Pancreas (tissue), 10 donors: ENCODE results near the gene CYP27B1. TPM values are rescaled to one million over a fixed set of nuclear protein-coding genes. Genes with fewer than 3 reads are reported as not detected.

Source experiments
- ATAC-seq, 4 donors: fragments of 200-7000 bp; cut with Tn5 transposase; one replicate each; pipeline versions ENCODE4 v1.8.0 to v1.9.1; 2020; ENCODE audit warnings: mild to moderate bottlenecking in 4 of 4, moderate library complexity in 4 of 4
- DNase-seq, 6 donors: peaks; one replicate each; pipeline ENCODE4 v3.0.0-alpha.2; 2020
- FAIRE-seq: peaks from 2 replicates; lab custom pipeline; 2012; peaks lifted over from hg19 to GRCh38; lab: Jason Lieb, UNC
- H3K27ac ChIP-seq, 4 donors: fragments of 200-600 bp; sonication (generic); 1 replicate in 3 of 4; 2 replicates in 1 of 4; pipeline versions ENCODE4 v1.5.0 to v1.8.0; 2020
- H3K27me3 ChIP-seq, 4 donors: fragments of 200-600 bp; one replicate each; pipeline ENCODE4 v1.8.0; 2021
- H3K36me3 ChIP-seq, 3 donors: fragments of 200-600 bp; sonication (generic) in 1 of 3; one replicate each; pipeline versions ENCODE4 v1.5.0 to v1.8.0; 2020 to 2021
- H3K4me1 ChIP-seq, 3 donors: fragments of 200-600 bp; one replicate each; pipeline ENCODE4 v1.8.0; 2021
- H3K4me3 ChIP-seq, 4 donors: fragments of 200-600 bp; sonication (generic) in 2 of 4; one replicate each; pipeline versions ENCODE4 v1.5.0 to v1.8.0; 2020 to 2021
- H3K9me3 ChIP-seq, 4 donors: fragments of 200-600 bp; one replicate each; pipeline ENCODE4 v1.8.0; 2021
- CTCF ChIP-seq, 4 donors: fragments of 200-600 bp; sonication (generic) in 3 of 4; IDR thresholded peaks; one replicate each; pipeline versions ENCODE4 v1.5.0 to v1.8.0; 2021; ENCODE audit warnings: antibody characterized with exemption in 4 of 4
- whole genome bisulfite sequencing, 2 donors: extraction: QIAGEN DNeasy Blood & Tissue Kit; methylation state at CpG; one replicate each; pipeline ENCODE4 v1.1.7; 2013; 5-methylcytosine and 5-hydroxymethylcytosine counted together
- intact Hi-C, 3 donors: fragments of 100-400 bp; cut with DNase I; formaldehyde crosslinking; loops; one replicate each; pipeline versions ENCODE4 v1.11.1 to v1.14.2; 2022
- polyA plus RNA-seq, 2 donors: library from polyadenylated mRNA; stranded (reverse); fragments of 200-250 nt; gene quantifications; one replicate each; pipeline ENCODE4 v1.2.3, GENCODE V29; 2013
- total RNA-seq, 6 donors: library from RNA; stranded (reverse); fragmentation: NEBNext Ultra II Directional in 4 of 6; extraction: Animal tissue kit (Norgen Biotek cat#: 25700) in 4 of 6; gene quantifications; one replicate each; pipeline versions ENCODE4 v1.2.1 to v1.2.4, GENCODE V29; 2021 to 2023
- donor health status: healthy with polysubstance abuse.
- donor health status: DM: no; HTN: no; CAD: no; lungs with moderate emphysema.
- donor health status: DM: no; HTN: no; CAD: no.
- donor health status: control.
- donor health status: control.
- donor health status: Bipolar disorder and iron deficiency.
- donor health status: DM: yes; HTN: yes; CAD: no.
- donor health status: DM: no; HTN: no; CAD: no.
- donor health status: DM: no; HTN: no; CAD: no.
- donor health status: DM: yes; HTN: yes; CAD: no.

CYP27B1 gene
- total and polyA plus RNA-seq, 8 donors: 1.6 to 5.8 (median 3.5) TPM

GRCh38 chr12:57745485-57745881, 21.4 kb downstream of the CYP27B1 start:
- H3K27me3 ChIP-seq: no peaks in the 10 kb centered on the region
- 33% methylated on average over 8 of the region's 8 CpGs for WGBS, 2 donors
- TF ChIP-seq CTCF (IDR thresholded peaks at IDR 0.05): no peak
- peaks cover 0 to 8% (median 0%) of the 10 kb centered on the region in 3 donors for H3K4me1 ChIP-seq
- FAIRE-seq (no peak), ATAC-seq (peak; percentile 3 to 11 (median 4)), DNase-seq (peak in 1 of 6 donors; percentile 35)
- H3K4me3 ChIP-seq: peak overlapping the region; percentile 62 to 69 (median 66)
- H3K36me3 ChIP-seq: peaks cover 0 to 23% (median 14%) of the 10 kb centered on the region in 3 donors
- peak overlapping the region; percentile 86 to 95 (median 91) for H3K27ac ChIP-seq
- H3K9me3 ChIP-seq: no peaks in the 10 kb centered on the region
- intact Hi-C loops: no loop called here

- Histone ChIP-seq H3K27me3 (no peaks in the 10 kb centered on the region), H3K9me3 (no peaks in the 10 kb centered on the region), H3K4me3 (peak within 1 kb of the TSS; percentile 62 to 69 (median 66)), H3K27ac (peak within 1 kb of the TSS; percentile 86 to 95 (median 91)), H3K36me3 (peaks cover 0 to 19% (median 14%) of the 10 kb centered on the region in 3 donors), H3K4me1 (peaks cover 0 to 8% (median 0%) of the 10 kb centered on the region in 3 donors)
- TF ChIP-seq CTCF (IDR thresholded peaks at IDR 0.05): no peak
- ATAC-seq: peak; percentile 97
- FAIRE-seq: peak; percentile 82
- intact Hi-C loops: no loop called here
- DNase-seq: peak; percentile 87 to 98 (median 96)
- 0% methylated on average over 29 of the region's 29 CpGs for whole genome bisulfite sequencing, 2 donors
Measured at GRCh38 chr12:57744777-57745484, 21.9 kb downstream of the CYP27B1 start, which contains the start of gene TSPAN31. TSS of gene TSPAN31 (plus strand) at chr12:57745039. CDS start at chr12:57745155, 116 bp downstream.

GRCh38 chr12:57744194-57744776, 22.6 kb downstream of the CYP27B1 start:
- peak in 4 of 6 donors; percentile 69 to 82 (median 75) for DNase-seq
- no peak for TF ChIP-seq CTCF (IDR thresholded peaks at IDR 0.05)

GRCh38 chr12:57743769-57744168, 23.1 kb downstream of the CYP27B1 start:
- H3K4me3 ChIP-seq: no peak overlapping the region
- intact Hi-C loops: no loop called here
- FAIRE-seq (no peak), ATAC-seq (no peak), DNase-seq (no peak)
- peaks cover 0 to 8% (median 0%) of the 10 kb centered on the region in 3 donors for H3K4me1 ChIP-seq
- no peaks in the 10 kb centered on the region for H3K27me3 ChIP-seq
- WGBS, 2 donors: 77 to 82% methylated on average over 2 of the region's 2 CpGs
- peaks cover 0 to 15% (median 7%) of the 10 kb centered on the region in 3 donors for H3K36me3 ChIP-seq
- no peak for TF ChIP-seq CTCF (IDR thresholded peaks at IDR 0.05)
- H3K9me3 ChIP-seq: no peaks in the 10 kb centered on the region
- H3K27ac ChIP-seq: no peak overlapping the region

More at GRCh38 chr12:57744194-57744776, 22.6 kb downstream of the CYP27B1 start:
- WGBS, 2 donors: 5 to 6% methylated on average over 21 of the region's 21 CpGs
- ATAC-seq: peak; percentile 72 to 76 (median 76)
- Histone ChIP-seq H3K4me3 (peak overlapping the region; percentile 23 to 68 (median 64)), H3K27me3 (no peaks in the 10 kb centered on the region), H3K27ac (peak overlapping the region; percentile 86 to 95 (median 91)), H3K36me3 (peaks cover 0 to 19% (median 12%) of the 10 kb centered on the region in 3 donors), H3K4me1 (peaks cover 0 to 8% (median 0%) of the 10 kb centered on the region in 3 donors), H3K9me3 (no peaks in the 10 kb centered on the region)
- no peak for FAIRE-seq
- intact Hi-C loops: no loop called here
